Stimulated activated CD4-positive, alpha-beta T cell treated with anti-CD3 and anti-CD28 coated beads, Interleukin-2, amount 100 ng/mL, for 24 hours (primary cell): ENCODE results near the gene CLIP1.
"Not testable (repeated sequence)": the region's sequence is repeated elsewhere in the genome, so short reads cannot be mapped to it uniquely, and the experiment has no call there.

Experiments used
- DNase-seq, 2 donors: peaks; one replicate each; pipeline ENCODE4 v3.0.0-alpha.2; 2020

Gene CLIP1

GRCh38 chr12:122309564-122310121, 112.8 kb downstream of the CLIP1 start:
- DNase-seq = no peak

DNA sequence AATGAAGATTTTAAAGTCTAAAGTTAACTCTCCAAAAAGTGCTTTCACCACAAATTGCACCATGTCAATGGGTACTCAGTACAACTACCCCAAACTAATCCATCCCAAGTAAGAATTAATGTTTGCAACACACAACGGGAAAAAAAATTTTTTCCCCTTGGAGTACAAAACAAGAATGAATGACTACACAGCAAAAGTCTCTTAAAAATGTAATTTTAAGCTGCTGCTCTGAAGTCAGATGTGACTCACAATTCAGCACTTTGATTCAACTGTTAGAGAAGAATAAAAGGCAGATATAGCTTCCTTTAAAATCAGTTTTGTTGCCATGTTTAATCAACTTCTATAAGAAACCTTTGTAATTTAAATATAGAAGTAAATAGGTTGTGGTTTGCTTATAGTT, 113.7 kb downstream of the CLIP1 start:
- DNase-seq = no peak

DNA sequence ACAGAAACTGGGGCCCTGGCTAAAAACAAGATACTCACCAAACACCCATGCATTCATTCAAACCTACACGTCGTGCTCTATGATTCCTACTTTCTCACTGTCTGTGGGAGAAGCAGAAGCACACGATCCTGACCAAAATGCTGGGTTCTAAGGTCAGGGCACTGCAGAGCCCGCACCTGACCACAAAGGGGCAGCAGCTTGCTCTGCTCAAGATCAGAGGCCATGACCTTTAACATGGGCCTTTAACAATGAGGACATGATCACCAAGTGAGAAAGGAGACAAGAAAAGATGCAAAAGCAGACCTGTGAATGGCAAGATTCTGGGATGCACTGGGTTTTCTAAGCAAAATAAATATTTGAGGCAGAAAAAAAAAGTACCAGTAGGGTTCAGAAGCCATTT, 116.1 kb downstream of the CLIP1 start:
- DNase-seq = no peak

DNA sequence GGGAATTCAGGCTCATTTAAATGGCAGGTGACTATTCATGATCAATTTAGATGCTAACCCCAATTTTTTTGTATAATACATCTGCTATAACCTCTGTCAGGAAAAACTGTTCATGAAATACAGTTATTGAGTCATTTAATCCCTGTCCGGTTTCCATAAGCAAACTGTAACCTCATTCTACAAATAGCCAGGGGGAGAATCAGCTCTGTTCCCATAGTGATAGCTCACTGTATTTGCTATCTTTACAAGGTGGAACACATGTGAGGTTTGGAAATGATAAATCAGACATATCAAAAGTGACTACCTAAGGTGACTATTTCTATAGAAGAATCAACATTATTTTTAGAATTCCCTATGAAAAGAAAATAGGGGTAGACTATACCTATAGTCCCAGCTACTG, 117.5 kb downstream of the CLIP1 start:
- DNase-seq = no peak

DNA sequence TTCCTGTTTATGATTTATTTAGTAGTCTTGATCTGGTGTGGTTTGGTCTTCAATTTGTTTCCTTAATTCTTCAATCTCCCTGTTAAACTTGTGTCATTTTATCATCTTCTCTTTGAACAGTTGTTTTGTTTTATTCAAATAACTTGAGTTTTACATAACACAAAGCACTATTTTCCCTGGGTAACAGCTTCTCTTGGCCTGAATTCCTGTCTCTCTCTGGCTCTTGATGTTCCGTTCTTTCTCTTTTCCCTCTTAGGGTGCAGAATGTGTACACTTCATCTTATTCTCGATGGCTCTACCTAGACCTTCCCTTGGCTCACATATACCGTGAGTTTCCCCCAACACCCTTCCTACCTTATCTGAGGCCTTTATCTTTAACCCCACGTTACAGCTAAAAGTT, 119.4 kb downstream of the CLIP1 start:
- no peak for DNase-seq

DNA sequence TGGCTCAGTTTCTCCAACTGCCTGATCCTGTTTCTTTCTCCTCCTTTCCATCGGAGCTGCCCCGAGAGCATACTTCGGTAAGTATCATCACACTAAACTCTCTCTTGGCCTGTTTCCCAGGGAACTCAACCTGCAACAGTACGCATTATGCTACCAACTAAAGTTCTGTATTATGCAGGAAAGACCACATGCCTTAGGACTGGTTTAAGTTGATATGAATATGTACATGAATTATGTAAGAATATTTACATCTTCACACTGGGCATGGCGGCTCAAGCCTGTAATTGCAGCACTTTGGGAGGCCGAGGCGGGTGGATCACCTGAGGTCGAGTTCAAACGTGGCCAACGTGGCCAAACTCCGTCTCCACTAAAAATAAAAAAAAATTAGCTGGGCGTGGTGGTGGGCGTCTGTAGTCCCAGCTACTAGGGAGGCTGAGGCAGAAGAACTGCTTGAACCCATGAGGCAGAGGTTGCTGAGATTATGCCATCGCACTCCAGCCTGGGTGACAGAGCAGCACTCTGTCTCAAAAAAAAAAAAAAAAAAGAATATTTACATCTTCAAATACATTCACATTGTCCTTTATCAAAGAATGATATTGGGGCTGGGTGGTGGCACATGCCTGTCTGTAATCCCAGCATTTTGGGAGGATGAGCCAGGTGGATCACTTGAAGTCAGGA, 124.3 kb downstream of the CLIP1 start:
- DNase-seq = no peak

- no peak for DNase-seq
Observed at GRCh38 chr12:122297494-122297893, 125.0 kb downstream of the CLIP1 start.

GRCh38 chr12:122295877-122296276, 126.6 kb downstream of the CLIP1 start:
- no peak for DNase-seq

DNA sequence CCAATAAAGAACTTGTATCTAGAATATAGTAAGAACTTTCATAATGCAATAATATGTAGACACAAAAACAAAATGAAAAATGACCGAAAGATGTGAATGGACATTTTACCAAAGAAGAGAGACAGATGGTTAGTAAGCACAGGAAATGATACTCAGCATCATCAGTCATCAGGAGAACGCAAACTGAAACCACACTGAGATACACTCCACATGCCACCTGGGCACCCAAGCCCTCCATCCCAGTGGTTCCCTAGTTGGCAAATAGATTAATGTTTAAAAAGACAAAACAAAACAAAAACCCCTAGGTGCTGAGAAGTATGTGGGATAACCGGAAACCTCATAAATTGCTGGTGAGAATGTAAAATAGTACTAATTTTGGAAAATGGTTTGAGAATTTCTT, 129.4 kb downstream of the CLIP1 start:
- DNase-seq = no peak

DNA sequence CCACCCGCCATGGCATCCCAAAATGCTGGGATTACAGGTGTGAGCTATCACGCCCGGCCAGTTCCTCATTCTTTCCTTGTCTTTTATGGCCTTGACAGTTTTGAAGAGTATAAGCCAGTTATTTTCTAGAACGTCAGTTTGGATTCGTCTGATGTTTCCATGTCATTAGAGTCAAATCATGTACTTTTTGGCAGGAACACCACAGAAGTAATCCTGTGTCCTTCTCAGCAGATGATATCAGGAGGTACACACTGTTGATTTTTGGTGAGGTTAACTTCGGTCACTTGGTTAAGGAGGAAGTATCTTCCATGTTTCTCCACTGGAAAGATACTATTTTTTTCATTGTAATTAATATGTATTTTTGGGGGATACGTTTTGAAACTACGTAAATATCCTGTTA, 131.0 kb downstream of the CLIP1 start:
- DNase-seq = no peak

- DNase-seq = no peak
Observed at GRCh38 chr12:122283680-122284079, 138.8 kb downstream of the CLIP1 start.

- DNase-seq = no peak
Observed at GRCh38 chr12:122282061-122282460, 140.4 kb downstream of the CLIP1 start.

GRCh38 chr12:122276242-122276641, 146.2 kb downstream of the CLIP1 start:
- no peak for DNase-seq

DNA sequence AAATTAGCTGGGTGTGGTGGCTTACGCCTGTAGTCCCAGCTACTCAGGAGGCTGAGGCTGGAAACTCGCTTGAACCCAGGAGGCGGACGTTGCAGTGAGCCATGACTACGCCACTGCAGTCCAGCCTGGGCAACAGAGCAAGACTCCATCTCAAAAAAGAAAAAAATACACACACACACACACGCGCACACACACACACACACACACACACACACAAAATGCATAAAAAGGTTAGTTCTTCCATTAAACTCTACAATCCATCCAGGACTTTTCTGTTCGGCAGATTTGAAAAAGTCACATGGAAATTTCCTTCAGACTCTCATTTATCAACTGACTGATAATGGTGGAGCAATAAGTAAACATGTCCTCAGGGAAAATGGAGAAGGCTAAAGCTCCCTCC, 147.0 kb downstream of the CLIP1 start:
- DNase-seq = no peak

DNA sequence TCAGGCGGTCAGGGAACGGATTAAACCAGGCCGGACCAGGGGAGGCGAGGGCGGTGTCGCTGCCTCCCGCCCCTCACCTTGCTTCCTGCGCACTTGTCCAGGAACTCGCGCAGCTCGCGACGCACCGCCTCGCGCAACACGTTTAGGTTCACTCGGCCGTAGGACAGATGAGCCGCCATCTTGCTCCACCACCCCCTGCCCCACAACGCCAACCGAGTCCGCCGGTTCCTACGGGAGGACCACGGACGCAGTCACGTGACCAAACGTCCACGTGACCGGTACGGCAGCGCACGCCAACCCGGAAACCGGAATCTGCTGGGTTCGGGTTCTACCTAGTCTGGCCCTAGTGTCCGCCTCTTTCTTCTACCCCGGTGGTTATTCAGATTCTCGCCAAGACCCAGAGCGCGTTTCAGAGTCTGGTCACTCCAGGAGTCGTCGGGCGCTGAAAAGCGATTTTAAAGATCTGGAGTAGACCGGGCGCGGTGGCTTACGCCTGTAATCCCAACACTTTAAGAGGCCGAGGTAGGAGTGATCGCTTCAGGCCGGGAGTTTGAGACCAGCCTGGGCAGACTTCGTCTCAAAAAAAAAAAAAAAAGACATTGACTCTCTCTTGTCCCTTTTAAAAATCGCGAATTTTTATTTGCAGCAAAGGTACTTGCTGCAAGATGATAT, 156.1 kb downstream of the CLIP1 start, which contains the start of gene VPS33A:
TSS of gene VPS33A (minus strand) at position 265 of the 672 bp plus-strand sequence. CDS start at position 179, 86 bp downstream.
- peak; percentile 95 to 97 for DNase-seq

DNA sequence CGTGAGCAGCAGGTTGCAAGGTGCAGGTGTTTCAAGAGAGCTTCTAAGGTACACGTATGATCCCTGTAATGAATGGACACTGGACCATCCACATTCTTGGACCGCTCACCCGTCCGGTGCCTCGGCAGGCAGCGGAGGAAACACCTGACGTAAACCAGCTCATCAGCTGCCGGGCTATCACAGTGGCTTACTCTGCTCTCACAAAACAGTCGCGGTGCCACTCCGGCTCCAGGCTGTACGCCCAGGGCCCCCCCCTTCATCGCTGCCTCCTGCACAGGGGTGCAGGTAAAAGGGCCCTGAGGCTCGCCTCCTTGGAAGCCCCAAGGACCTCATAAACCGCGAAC, 156.6 kb downstream of the CLIP1 start:
- peak; percentile 41 to 60 for DNase-seq

DNA sequence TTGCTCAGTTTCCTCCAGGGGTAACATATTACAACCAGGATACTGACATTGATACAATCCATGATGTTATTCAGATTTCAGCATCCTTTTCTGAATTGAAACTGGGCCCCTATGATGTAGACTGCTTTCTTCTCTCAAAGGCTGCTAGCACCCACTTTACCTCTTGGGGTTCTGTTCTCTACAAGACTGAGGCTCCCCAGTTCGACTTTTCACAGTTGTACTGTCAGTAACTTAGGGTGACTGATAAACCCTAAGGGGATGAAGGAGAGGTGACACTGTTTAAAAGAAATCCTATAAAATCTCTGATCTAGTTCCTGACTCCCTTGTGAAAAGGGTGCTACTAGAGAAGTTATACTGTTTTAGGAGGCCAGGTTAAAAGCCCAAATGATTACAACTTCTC, 157.0 kb downstream of the CLIP1 start:
- no peak for DNase-seq

- not testable (repeated sequence) for DNase-seq
Observed at GRCh38 chr12:122260735-122261134, 161.7 kb downstream of the CLIP1 start.

GRCh38 chr12:122258939-122259338, 163.5 kb downstream of the CLIP1 start:
- not testable (repeated sequence) for DNase-seq

DNA sequence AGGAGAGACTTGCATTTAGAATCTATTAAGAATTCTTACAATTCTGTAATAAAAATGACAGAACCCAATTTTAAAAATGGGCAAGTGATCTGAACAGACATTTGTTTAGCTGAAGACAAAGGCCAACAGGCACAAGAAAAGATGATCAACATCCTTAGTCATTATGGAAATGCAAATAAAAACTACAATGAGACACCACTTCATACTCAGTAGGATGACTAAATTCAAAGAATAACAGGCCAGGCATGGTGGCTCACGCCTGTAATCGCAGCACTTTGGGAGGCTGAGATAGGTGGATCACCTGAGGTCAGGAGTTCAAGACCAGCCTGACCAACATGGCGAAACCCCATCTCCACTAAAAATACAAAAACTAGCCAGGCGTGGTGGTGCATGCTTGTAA, 164.0 kb downstream of the CLIP1 start:
- DNase-seq = not testable (repeated sequence)

- DNase-seq = no peak
Observed at GRCh38 chr12:122250536-122250935, 171.9 kb downstream of the CLIP1 start.

GRCh38 chr12:122250047-122250446, 172.4 kb downstream of the CLIP1 start:
- no peak for DNase-seq

DNA sequence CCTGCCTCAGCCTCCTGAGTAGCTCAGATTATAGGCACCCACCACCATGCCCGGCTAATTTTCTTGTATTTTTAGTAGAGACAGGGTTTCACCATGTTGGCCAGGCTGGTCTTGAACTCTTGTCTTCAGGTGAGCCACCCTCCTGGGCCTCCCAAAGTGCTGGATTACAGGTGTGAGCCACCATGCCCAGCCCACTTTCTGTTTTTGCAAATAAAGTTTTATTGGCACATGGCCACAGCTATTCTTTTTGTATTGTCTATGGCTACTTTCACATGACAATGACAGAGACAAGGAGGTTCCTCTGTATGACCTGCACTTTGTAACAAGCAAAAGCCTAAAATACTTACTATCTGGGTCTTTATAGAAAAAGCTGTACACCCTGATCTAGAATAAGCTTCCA, 176.9 kb downstream of the CLIP1 start:
- no peak for DNase-seq

GRCh38 chr12:122244565-122245371, 177.7 kb downstream of the CLIP1 start:
- DNase-seq = peak in 1 of 2 donors; percentile 21
